T1000 (cell line): Measurements from ENCODE around the gene PROM1.

Experiments used
- DNase-seq: peaks from one replicate; lab custom pipeline; 2025; ENCODE audit warnings: mixed read lengths; lab: John Stamatoyannopoulos, UW

PROM1 gene

DNA sequence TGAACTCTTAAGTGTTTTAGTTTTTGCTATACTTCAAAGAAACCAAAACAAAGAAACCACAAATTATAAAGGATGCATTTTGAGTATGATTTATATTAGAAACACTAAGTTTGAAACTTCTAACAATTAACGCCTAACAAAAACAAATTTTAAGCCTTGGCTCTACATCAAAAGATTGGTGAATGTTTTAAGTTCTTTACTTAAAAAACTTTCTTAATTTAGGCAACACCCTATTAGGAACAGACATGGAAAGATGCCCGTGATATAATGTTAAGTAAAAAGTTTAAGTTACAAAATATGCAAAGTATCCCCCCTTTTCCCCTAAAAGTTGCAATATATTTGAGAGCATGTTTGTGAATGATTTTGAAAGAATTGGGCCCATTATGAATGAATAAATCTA is 21.2 kb downstream of the PROM1 start:
- no peak for DNase-seq

DNA sequence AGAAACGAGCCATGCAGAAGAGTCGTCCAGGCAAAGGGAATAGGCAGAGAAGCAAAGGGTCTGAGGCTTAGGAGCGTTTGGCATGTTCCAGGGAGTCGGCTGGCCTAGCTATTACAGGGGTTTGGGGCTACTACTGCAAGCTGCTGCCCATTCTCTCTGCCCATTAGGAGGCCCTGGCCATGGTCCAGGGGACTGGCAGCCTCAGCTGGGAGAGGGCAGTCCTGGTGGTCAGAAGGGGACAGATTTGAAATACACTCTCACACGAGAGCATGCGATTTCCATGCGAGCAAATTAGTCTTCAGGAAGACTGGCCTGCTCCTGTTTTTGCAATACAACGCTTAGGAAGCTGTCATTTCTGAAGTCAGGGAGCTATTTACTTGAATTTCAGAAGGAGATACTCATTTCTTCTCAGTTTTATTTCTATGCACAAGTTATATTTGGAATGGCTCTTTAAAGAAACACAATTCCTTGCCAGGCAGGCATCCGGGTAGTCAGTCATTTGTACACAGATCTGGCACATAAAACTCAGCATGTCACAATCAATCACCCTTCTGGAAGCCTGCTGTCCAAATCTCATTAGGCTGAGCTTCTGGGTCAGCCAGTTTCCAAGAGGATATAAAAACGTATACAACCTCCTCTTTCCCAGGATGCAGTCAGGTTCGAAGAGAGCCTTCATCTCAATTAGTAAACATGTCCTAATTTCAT is 27.0 kb downstream of the PROM1 start:
- DNase-seq, result no peak

DNA sequence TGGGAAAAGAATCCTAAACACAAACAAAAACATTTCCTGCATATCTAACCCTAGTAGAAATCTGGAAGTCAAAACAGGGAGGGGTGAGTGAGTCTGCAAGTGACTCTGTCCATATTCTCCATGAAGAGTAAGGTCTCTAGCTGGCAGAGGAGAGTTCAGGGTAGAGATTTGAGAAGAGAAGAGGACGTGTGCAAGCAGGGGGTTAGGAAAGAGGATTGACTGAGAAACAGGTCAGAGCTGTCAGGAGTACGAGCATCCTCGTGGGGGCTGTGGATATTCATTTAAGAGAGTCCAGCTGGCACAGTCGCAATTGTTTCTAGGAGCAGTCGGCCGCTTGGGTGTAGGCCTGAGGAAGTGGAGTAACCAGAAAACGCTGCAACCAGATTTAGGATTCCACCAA is 27.9 kb downstream of the PROM1 start:
- DNase-seq, result no peak

DNA sequence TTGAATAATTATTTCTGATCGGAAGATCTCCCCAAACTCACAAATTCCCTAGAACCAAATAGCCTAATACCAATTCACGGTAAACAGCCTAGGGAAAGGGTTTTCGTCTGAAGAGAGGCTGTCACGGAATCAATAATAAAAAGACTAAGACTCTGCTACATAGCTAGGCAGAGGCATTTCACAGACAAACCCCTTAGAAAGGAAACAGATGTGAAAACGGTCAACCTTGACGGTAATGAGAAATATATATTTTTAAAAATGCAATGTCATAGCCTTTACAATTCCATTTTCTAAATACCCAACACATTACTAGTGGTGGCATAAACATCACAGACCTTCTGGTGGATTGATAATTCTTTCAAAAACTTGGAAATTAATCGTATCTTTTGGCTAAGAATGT is 28.4 kb downstream of the PROM1 start:
- no peak for DNase-seq

DNA sequence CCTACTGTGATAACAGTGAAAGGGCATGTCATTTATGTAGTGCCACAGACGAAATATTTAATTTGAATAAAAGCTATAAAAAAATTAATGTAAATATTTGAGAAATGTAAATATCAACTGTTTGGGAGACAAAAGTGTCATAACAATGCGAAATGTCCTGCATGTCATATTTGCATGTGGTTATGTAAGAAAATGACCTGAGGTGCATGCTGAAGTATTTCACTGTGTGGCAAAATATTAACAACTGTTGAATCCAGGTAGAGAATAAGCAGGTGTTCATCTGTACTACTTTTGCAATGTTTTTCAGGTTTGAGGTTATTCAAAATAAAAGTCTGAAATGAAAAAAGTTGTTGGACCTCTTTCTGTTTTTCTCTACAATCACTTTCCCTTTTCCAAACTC is 30.9 kb downstream of the PROM1 start:
- DNase-seq, result no peak

- no peak for DNase-seq
Observed at GRCh38 chr4:16051980-16052379, 31.8 kb downstream of the PROM1 start.

DNA sequence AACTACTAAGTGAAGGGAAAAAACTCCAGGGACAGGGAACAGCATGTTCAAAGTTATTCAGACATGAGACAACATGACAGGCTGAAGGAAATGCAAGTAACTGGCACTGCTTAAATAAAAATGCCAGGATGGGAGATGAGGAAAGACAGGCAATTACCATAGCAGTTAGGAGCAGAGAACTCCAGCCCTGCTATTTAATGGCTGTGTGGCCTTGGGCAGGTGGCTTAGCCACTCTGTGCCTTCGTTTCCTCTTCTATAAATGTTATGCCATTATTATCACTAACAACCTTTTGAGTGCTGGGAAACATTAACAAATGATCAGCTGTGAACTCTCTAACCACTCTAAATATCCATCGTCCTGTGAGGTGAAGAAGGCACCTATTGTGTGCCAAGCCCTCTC is 32.7 kb downstream of the PROM1 start:
- no peak for DNase-seq

- DNase-seq, result no peak
Observed at GRCh38 chr4:16050669-16051068, 33.2 kb downstream of the PROM1 start.

GRCh38 chr4:16048619-16049419 is 35.0 kb downstream of the PROM1 start:
- no peak for DNase-seq

DNA sequence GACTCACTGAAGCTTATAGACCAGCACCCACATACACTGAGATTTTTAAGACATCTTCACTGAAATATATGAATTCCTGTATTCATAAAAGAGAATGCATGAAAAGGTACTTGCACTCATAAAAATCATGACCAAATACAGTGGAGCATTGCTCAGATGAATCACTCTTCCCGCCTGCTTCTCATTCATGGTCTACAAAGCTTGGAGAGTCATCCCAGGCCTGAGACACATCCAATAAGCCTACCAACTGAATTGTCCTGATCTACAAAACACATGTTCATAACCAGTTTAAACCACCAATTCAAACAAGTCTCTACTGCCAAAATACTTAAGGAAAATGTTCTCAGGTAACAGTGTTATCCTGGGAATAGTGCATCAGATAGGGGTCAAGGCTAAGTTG is 38.1 kb downstream of the PROM1 start:
- DNase-seq, result no peak

DNA sequence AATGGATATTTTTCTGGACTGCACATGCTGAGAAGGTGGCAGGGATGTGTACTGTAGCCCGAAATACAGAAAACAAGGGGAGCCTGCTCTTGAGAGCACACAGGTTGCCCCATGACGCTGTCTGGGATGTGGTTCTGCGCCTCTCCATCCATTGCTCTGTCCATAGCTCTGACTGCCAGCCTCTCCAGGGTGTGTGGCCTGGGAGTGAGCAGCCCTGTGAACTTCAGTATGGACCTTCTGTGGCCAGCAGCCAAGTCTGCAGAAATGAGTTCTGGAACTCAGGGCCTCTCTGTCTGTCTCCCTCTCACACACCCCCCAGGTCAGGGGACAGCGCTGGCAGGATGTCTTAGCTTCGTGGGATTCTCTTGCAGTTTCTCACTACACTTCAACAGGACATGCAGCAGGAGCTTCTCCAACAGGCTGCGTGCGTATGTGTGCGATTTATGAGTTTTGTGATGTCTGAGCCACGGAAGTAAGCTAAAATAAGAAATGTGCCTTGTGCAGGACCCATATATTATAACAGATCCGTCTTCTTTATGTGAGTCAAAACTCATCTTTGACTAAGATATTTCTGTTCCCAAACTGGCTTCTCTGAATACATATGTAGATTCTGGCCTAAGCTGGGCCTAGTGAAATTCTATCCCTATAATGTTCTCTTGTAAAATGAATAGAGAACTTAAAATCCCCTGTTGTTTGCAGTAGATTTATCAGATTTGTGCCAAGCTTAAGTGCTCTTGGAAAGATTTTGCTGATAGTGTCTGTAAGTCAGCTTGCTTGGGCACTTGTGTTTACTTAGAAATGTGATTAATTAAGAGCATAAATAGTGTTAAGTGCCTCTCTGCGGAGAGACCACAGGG is 40.0 kb downstream of the PROM1 start:
- DNase-seq, result no peak

DNA sequence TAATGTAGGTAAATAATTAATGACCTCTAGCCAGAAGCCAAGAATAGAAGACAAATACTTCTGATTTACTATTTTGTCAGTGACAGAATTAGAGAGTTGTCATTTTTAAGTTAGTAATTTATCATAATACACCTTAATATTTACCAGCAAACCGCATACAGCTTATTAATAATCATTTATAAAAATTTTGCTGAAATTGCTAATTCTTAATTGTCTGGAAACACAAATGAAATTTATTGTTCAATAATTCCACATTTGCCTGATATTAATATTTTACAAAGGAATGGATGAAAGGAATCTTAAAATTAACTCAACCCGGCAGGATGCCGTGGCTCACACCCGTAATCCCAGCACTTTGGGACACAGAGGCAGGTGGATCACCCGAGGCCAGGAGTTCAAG is 44.7 kb downstream of the PROM1 start:
- no peak for DNase-seq

GRCh38 chr4:16037901-16038300 is 45.9 kb downstream of the PROM1 start:
- no peak for DNase-seq

GRCh38 chr4:16035843-16036242 is 48.0 kb downstream of the PROM1 start:
- DNase-seq, result no peak

DNA sequence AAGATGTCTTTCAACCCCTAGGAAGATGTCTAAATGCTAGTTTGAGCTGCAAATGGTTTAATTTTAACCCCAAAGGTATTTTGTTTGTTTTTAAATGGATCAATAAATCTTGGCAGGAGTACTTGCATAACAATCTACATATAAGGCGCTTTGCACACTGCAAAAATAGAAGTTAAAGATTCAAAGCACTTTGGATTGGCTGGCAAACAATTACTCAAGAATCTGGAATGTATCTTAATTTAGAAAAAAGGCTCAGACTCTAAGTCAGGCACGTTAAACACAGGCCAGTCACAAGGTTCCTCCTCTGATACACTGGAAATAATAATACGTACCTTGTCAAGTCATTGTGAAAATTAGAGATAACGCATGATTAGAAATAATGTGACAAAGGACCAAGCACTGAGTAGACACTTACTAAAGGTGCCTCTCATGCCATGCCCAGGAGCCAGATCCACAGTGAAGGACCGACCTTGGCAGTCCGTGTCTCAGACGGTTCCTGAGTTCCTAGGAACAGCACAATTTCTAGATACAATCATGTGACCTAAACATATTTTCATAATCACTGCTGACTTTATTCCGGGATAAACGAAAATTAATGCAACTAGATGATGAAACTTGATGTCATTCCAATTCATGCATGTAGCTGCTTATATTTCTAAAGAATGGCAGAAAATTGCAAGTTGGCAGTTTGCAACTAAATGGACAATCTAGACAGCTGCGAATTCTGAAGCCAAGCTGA is 49.6 kb downstream of the PROM1 start:
- DNase-seq, result no peak

DNA sequence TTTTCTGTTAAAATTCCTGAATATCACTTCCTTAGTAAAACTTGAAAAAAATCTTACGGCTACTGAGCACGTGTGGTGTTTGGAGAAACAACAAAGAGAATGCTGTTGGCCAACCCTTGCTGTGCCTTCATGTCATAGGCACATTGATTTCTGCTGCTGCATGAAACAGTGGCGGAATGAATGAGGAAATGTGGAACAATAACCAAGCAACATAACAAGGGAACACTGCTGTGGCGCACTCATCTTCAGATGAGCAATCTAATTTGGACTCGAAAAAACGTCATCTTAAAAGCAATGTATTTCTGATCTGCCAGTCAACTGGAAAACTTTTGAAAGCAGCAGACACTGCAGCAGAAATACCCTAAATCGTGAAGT is 51.4 kb downstream of the PROM1 start:
- DNase-seq, result no peak

- DNase-seq, result no peak
Observed at GRCh38 chr4:16031546-16032395, 52.1 kb downstream of the PROM1 start.

GRCh38 chr4:16029886-16030285 is 53.9 kb downstream of the PROM1 start:
- DNase-seq, result no peak

DNA sequence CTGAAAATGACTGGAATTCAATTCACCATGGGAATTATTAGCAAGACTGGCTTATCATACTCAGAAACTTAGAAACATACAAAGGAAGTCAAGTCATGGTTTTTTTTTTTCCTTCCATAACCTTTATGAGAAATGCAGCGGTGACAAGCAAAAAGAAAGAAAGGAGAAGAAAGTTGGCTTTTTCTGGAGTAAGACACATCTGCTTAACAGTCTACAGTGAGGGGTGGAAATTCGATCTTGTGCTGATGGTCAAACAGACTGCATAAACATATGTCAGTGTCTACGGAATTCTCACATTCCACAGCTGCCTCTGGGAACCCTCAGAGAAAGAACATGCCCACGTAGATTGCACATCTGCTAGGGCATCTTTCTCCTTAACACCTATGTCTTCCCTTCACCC is 54.6 kb downstream of the PROM1 start:
- no peak for DNase-seq

GRCh38 chr4:16027626-16028025 is 56.2 kb downstream of the PROM1 start:
- DNase-seq, result no peak

GRCh38 chr4:16027114-16027513 is 56.7 kb downstream of the PROM1 start:
- no peak for DNase-seq
